ENCODE data around the gene SKIC8.

GRCh38 chr15:78236491-78236890 is 62.9 kb downstream of the SKIC8 start:
- TF ChIP-seq CTCF (IDR thresholded peaks at IDR 0.05) (no peak), EP300 (IDR thresholded peaks at IDR 0.05; ENCODE audit: low read depth) (no peak), POLR2A (IDR thresholded peaks at IDR 0.05) (no peak)
